WERI-Rb-1 (cell line): ENCODE results near the gene PSEN1.

Experiments used
- DNase-seq: peaks from one replicate; pipeline ENCODE4 v3.0.0-alpha.2; 2020
- H3K27ac ChIP-seq: fragments of 250-450 bp; sonication (Bioruptor Pico); 2 replicates; pipeline ENCODE4 v1.5.1; 2020; ENCODE audit warnings: mild to moderate bottlenecking, moderate library complexity
- H3K27me3 ChIP-seq: fragments of 250-450 bp; sonication (Bioruptor Pico); 2 replicates; pipeline ENCODE4 v1.5.1; 2021; ENCODE audit warnings: mild to moderate bottlenecking, low read depth, moderate library complexity; ENCODE audit not compliant: insufficient read depth, severe bottlenecking
- H3K36me3 ChIP-seq: fragments of 250-450 bp; sonication (Bioruptor Pico); 2 replicates; pipeline ENCODE4 v1.5.1; 2020; ENCODE audit warnings: mild to moderate bottlenecking, moderate library complexity
- H3K4me3 ChIP-seq: 2 replicates; pipeline ENCODE4 v1.5.1; 2011; ENCODE audit warnings: low read depth, mild to moderate bottlenecking, control low read depth, low read length
- H3K9me3 ChIP-seq: fragments of 250-450 bp; sonication (Bioruptor Pico); 2 replicates; pipeline ENCODE4 v1.5.1; 2021; ENCODE audit warnings: mild to moderate bottlenecking, moderate library complexity; ENCODE audit not compliant: severe bottlenecking
- CTCF ChIP-seq: IDR thresholded peaks from 2 replicates; pipeline ENCODE4 v1.5.1; 2011; ENCODE audit warnings: low read depth, mild to moderate bottlenecking, control low read depth, inconsistent platforms, low read length

The PSEN1 gene

GRCh38 chr14:73253323-73253610, 117.0 kb downstream of the PSEN1 start:
- H3K36me3 ChIP-seq = no peaks in the 10 kb centered on the region
- no peaks in the 10 kb centered on the region for H3K27me3 ChIP-seq
- no peak for DNase-seq
- no peaks in the 10 kb centered on the region for H3K9me3 ChIP-seq
- no peak overlapping the region for H3K4me3 ChIP-seq
- TF ChIP-seq CTCF = no peak
- H3K27ac ChIP-seq = no peak overlapping the region

GRCh38 chr14:73253721-73254120, 117.4 kb downstream of the PSEN1 start:
- no peaks in the 10 kb centered on the region for H3K36me3 ChIP-seq
- no peak overlapping the region for H3K27ac ChIP-seq
- no peaks in the 10 kb centered on the region for H3K27me3 ChIP-seq
- no peak for TF ChIP-seq CTCF
- DNase-seq = no peak
- H3K4me3 ChIP-seq = no peak overlapping the region
- H3K9me3 ChIP-seq = no peaks in the 10 kb centered on the region

- H3K36me3 ChIP-seq = no peaks in the 10 kb centered on the region
- no peak for DNase-seq
- no peak overlapping the region for H3K4me3 ChIP-seq
- TF ChIP-seq CTCF = no peak
- no peak overlapping the region for H3K27ac ChIP-seq
- H3K27me3 ChIP-seq = no peaks in the 10 kb centered on the region
- no peaks in the 10 kb centered on the region for H3K9me3 ChIP-seq
Measured at GRCh38 chr14:73254247-73255004, 118.1 kb downstream of the PSEN1 start.

GRCh38 chr14:73255005-73255400, 118.7 kb downstream of the PSEN1 start:
- Histone ChIP-seq H3K27me3 (no peaks in the 10 kb centered on the region), H3K27ac (no peak overlapping the region), H3K36me3 (no peaks in the 10 kb centered on the region), H3K4me3 (no peak overlapping the region), H3K9me3 (no peaks in the 10 kb centered on the region)
- TF ChIP-seq CTCF = no peak
- DNase-seq = no peak

GRCh38 chr14:73255693-73256225, 119.5 kb downstream of the PSEN1 start:
- H3K27me3 ChIP-seq = no peaks in the 10 kb centered on the region
- H3K27ac ChIP-seq = no peak overlapping the region
- no peak for DNase-seq
- TF ChIP-seq CTCF = no peak
- H3K4me3 ChIP-seq = no peak overlapping the region
- no peaks in the 10 kb centered on the region for H3K9me3 ChIP-seq
- H3K36me3 ChIP-seq = no peaks in the 10 kb centered on the region

GRCh38 chr14:73258076-73258475, 121.8 kb downstream of the PSEN1 start:
- H3K27me3 ChIP-seq = no peaks in the 10 kb centered on the region
- no peak for DNase-seq
- no peak overlapping the region for H3K4me3 ChIP-seq
- no peak overlapping the region for H3K27ac ChIP-seq
- no peak for TF ChIP-seq CTCF
- H3K9me3 ChIP-seq = no peaks in the 10 kb centered on the region
- H3K36me3 ChIP-seq = no peaks in the 10 kb centered on the region
